ENCODE measurements around the gene MXD4.
A peak's percentile ranks its signal among the peaks of the same experiment; 100 is the strongest.

The MXD4 gene

DNA sequence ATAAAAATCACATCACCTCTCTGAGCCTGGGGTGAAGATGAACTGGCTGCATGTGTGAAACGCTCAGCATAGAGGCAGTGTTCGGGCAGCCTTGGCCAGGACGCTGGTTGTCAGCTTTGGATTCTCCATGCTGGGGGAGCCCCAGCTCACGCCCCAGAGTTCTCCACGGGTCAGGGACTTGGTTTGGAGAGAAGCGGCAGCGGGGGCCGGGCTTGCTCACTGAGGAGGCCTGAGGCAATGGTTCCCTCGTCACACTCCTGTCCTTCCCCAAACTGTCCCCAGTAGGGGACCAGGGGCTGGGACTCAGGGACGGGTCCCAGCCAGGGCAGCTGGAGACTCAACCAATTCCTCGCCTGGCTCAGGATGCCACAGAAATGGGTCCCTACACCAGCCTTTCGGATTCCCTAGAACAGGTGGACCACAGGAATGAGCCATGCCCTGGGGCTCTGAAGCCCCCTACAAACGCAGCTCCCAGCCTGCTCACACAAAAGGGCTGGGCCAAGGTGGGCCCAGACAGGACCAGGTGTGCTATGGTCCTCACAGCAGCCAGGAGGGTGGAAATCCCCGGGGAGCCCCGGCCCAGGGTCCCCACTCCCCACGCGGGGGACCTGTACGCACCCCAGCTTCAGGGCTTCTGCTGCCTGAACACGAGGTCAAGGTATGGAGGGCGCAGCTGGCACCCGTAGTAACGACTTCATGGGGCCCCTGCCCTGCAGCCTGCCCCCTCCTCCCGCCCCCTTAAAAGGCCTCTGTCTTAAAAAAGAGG, 1.4 kb downstream of the MXD4 start:
- Histone ChIP-seq H3K4me1 (ENCODE audit: insufficient read depth, low read length) (peaks cover 28% of the 10 kb centered on the region), H3K4me3 (ENCODE audit: low read length) (peak overlapping the region; percentile 71), H3K9me3 (ENCODE audit: low read length) (no peaks in the 10 kb centered on the region), H2AFZ (ENCODE audit: low read depth, low read length) (no peak overlapping the region), H3K36me3 (ENCODE audit: insufficient read depth, low read length) (peaks cover 36% of the 10 kb centered on the region), H3K27me3 (ENCODE audit: insufficient read depth, low read length) (no peaks in the 10 kb centered on the region)

DNA sequence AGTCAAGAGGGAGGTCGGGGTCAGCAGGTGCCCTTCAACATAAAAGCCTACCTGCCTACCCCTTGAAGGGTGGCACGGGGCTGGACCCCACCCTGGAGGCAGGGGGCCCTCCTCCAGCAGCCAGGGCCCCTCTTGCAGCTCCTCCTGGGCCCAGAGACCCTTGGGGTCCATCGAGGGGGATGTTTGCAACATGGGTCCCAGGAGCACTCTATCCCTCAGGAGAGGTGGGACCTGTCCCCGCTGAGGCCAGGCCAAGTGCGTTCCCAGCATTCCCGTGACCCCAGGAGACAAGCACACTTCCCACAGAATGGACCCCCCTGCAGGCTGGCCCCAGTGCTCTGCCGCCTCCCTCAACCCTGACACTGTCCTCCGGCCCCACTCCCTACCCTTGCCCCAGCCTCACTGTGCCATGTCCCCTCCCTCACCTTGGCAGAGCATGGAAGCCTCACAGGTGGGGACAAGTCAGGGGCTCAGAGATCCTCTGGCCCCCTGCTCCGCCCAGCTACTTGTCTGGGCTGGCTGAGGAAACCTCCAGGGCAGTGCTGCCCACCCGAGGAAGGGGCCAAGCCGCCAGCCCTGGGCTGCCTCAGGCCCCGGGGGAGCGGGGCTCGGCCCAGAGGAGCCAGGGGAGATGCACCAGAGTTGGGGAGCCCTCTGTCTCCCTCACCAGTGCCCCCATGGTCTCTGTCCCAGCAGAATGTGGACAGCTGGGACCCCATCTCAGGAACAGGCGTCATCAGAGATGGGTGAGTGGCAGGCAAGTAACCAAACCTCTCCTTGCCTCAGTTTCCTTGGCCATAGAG, 2.2 kb downstream of the MXD4 start:
- Histone ChIP-seq H2AFZ (ENCODE audit: low read depth, low read length) (no peak overlapping the region), H3K36me3 (ENCODE audit: insufficient read depth, low read length) (peaks cover 43% of the 10 kb centered on the region), H3K4me3 (ENCODE audit: low read length) (peak overlapping the region; percentile 71)

DNA sequence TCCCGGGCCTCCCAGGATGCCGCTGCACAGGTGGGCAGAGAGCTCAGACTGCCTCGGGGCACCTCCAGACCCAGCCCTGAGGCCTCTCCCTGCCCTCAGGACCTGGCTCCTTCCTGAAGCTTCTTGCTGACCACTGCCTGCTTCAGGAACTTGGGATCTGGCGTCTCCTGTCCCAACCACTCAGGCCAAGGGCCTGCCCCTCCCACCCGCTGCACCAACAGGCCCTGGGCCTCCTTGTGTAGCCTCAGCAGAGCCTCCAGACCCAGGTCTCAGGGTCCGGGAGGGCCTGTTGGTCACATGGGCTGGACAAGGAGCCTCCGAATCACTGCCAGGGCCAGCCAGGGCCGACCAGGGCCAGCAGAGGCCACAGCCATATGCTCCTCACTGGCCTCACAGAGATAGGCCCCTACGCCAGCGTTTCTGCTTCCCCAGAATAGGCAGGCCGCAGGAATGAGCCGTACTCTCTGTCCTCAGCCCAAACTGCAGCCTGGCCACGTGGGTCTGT, 2.8 kb downstream of the MXD4 start:
- Histone ChIP-seq H3K36me3 (ENCODE audit: insufficient read depth, low read length) (peaks cover 49% of the 10 kb centered on the region), H3K4me1 (ENCODE audit: insufficient read depth, low read length) (peaks cover 27% of the 10 kb centered on the region), H3K9me3 (ENCODE audit: low read length) (no peaks in the 10 kb centered on the region), H3K4me3 (ENCODE audit: low read length) (no peak overlapping the region), H2AFZ (ENCODE audit: low read depth, low read length) (no peak overlapping the region), H3K27me3 (ENCODE audit: insufficient read depth, low read length) (no peaks in the 10 kb centered on the region)

More for the DNA sequence above, 2.2 kb downstream of the MXD4 start:
- Histone ChIP-seq H3K9me3 (ENCODE audit: low read length) (no peaks in the 10 kb centered on the region), H3K27me3 (ENCODE audit: insufficient read depth, low read length) (no peaks in the 10 kb centered on the region), H3K4me1 (ENCODE audit: insufficient read depth, low read length) (peaks cover 28% of the 10 kb centered on the region)

DNA sequence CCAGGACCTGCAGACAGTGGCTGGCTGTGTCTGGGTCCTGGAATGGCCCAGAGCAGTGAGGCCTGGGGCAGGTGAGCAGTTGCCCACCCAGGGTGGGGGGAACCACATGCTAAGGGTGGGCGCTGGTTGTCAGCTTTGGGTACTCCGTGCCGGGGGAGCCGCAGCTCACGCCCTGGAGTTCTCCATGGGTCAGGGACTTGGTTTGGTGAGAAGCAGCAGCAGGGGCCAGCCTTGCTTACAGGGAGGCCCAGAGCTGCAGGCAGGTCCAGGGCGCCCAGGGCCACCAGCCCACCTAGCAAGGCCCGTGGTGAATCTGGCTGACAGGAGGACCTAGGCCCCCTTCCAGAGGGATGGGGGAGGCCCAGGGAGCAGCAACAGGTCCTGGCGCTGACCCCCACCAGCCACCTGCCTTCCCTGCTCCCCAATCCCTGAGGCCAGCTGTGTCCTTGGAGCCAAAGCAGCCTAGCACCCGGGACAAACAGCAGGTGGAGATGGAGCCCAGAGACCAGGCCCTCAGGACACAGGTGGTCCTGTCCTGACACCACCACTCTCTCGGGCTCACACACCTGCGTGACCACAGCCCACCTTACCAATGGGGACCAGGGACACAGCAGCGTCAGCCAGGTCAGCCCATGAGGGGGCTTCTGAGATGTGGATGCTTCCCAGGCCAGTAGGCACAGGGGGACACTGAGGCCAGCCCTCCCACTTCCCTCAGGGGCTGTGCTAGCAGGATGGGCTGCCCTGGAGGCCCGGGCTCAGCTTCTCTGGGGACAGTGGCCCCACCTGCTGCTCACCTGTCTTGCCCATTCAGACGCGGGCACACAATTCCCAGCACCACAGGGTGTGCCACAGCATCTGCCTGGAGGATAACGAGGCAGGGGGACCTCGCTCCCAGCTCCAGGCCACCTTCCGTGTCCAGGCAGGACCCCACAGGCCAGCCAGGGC, 3.5 kb downstream of the MXD4 start:
- no peak overlapping the region for H3K4me3 ChIP-seq (ENCODE audit: low read length)
- no peaks in the 10 kb centered on the region for H3K27me3 ChIP-seq (ENCODE audit: insufficient read depth, low read length)
- H3K36me3 ChIP-seq (ENCODE audit: insufficient read depth, low read length) = peaks cover 56% of the 10 kb centered on the region
- peaks cover 20% of the 10 kb centered on the region for H3K4me1 ChIP-seq (ENCODE audit: insufficient read depth, low read length)
- no peaks in the 10 kb centered on the region for H3K9me3 ChIP-seq (ENCODE audit: low read length)
- H2AFZ ChIP-seq (ENCODE audit: low read depth, low read length) = no peak overlapping the region

DNA sequence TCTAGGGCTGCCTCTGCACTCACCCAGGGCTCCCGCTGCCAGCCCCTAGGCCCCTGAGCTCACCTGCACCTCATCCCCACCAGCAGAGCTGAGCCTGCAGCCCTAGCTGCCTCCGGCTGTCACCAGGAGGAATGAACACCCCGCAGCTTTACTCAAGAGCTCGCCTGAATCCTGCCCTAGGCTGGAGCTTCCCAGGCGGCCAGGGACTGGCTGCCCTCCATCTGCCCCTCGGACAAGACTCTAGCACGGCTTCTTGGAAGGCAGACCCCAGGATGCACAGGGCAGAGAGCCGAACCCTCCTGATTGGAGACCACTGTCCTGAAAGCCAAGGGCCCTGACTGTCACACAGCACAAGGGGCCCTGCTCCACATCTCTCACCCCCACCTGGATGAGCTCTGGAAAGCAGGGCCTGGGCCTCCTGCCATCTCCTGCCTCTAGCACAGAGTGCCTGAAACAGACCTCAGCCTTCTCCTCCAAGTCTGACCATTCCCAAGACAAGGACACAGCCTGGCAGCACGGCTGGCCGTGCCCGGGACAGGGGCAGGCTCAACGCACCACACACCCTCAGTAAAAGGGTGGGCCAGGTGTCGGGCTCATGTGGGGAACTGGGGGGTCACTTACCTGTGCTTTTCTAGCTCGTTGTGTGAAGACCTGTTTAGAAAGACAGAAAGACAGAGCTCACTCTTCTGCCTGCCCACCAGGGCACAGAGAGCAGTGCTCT, 4.4 kb downstream of the MXD4 start:
- Histone ChIP-seq H3K9me3 (ENCODE audit: low read length) (no peaks in the 10 kb centered on the region), H3K27me3 (ENCODE audit: insufficient read depth, low read length) (no peaks in the 10 kb centered on the region), H2AFZ (ENCODE audit: low read depth, low read length) (no peak overlapping the region), H3K4me1 (ENCODE audit: insufficient read depth, low read length) (peaks cover 18% of the 10 kb centered on the region), H3K4me3 (ENCODE audit: low read length) (no peak overlapping the region), H3K36me3 (ENCODE audit: insufficient read depth, low read length) (peaks cover 63% of the 10 kb centered on the region)

DNA sequence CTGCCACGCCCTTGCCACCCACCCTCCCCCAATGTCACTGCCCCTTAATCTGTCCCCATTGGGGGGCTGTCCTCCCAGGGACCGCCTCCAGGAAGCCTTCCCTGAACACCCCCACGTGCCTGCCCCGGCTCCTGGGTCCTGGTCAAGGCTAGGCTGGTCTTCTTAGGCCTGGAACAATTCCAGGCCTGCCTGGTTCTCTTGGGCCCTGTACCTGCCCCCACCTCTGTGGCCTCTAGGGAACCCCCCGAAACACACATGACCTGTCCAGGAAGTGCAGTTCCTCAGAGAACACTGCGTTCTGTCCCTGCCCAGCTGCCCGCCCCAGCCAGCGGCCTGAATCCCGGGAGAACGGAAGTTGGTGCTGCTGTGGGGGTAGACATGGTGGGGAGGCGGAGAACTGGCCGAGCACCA, 5.1 kb downstream of the MXD4 start:
- Histone ChIP-seq H3K36me3 (ENCODE audit: insufficient read depth, low read length) (peaks cover 67% of the 10 kb centered on the region), H3K9me3 (ENCODE audit: low read length) (no peaks in the 10 kb centered on the region), H3K4me3 (ENCODE audit: low read length) (no peak overlapping the region), H3K4me1 (ENCODE audit: insufficient read depth, low read length) (peaks cover 18% of the 10 kb centered on the region), H2AFZ (ENCODE audit: low read depth, low read length) (no peak overlapping the region), H3K27me3 (ENCODE audit: insufficient read depth, low read length) (no peaks in the 10 kb centered on the region)

DNA sequence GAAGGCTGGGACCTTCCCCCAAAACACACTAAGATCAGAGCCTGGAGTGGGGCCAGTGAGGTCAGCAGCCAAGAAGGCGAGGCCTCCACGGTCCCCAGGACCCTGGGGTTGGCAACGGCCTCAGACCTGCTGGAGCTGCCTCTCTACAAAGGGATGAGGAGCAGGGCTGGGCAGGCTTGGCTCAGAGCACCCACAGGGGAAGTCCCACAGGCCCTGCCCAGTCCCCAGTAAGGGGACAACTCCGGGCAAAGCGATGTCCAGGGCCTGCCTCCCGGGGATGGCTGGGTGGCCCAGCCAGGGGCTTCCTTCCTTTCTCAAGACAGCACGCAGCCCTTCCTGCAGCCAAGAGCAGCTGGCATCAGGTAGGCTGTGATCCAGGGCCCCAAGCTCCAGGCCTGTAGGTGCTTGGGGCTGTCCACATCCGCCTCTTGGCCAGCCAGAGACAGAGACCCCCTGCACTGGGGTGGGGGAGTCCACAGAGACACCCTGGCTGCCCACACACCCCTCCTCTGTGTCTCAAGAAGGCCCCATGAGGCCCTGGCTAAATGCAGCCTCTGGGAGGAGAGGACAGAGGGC, 5.7 kb downstream of the MXD4 start:
- Histone ChIP-seq H2AFZ (ENCODE audit: low read depth, low read length) (no peak overlapping the region), H3K9me3 (ENCODE audit: low read length) (no peaks in the 10 kb centered on the region), H3K4me3 (ENCODE audit: low read length) (no peak overlapping the region), H3K36me3 (ENCODE audit: insufficient read depth, low read length) (peaks cover 71% of the 10 kb centered on the region), H3K4me1 (ENCODE audit: insufficient read depth, low read length) (peaks cover 18% of the 10 kb centered on the region), H3K27me3 (ENCODE audit: insufficient read depth, low read length) (no peaks in the 10 kb centered on the region)

DNA sequence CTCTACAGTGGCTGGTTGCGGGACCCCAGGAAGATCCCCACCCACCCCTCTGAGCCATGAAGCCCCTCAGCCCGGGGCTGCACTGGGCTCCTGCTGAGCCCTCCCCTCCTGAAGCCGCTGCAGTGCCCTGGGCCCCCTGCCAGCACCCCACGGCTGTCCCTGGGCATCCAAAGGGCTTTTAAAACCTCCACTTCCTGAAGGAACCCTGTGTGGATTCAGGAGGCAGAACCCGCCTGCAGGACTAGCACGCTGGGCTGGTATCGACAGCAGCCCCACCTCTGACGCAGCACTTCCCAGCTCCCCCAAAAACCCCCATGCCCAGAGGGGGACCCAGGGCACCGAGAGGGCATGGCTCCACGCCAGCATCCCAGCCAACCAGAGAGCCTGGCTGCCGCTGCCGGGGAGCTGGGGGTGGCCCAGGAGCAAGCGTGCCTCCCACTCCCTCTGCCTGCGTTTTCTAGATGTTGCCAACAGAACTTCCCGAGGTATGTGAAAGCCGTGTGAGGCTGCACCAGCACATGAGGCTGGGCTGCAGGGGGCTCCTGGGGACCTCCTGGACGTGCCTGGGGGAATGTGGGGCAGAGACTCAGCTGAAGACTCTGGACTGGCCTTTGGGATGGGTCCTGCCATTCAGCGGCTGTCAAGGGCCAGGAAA, 6.3 kb downstream of the MXD4 start:
- H2AFZ ChIP-seq (ENCODE audit: low read depth, low read length) = no peak overlapping the region
- no peak overlapping the region for H3K4me3 ChIP-seq (ENCODE audit: low read length)
- H3K4me1 ChIP-seq (ENCODE audit: insufficient read depth, low read length) = peaks cover 16% of the 10 kb centered on the region
- H3K9me3 ChIP-seq (ENCODE audit: low read length) = no peaks in the 10 kb centered on the region
- H3K27me3 ChIP-seq (ENCODE audit: insufficient read depth, low read length) = no peaks in the 10 kb centered on the region
- H3K36me3 ChIP-seq (ENCODE audit: insufficient read depth, low read length) = peaks cover 74% of the 10 kb centered on the region

DNA sequence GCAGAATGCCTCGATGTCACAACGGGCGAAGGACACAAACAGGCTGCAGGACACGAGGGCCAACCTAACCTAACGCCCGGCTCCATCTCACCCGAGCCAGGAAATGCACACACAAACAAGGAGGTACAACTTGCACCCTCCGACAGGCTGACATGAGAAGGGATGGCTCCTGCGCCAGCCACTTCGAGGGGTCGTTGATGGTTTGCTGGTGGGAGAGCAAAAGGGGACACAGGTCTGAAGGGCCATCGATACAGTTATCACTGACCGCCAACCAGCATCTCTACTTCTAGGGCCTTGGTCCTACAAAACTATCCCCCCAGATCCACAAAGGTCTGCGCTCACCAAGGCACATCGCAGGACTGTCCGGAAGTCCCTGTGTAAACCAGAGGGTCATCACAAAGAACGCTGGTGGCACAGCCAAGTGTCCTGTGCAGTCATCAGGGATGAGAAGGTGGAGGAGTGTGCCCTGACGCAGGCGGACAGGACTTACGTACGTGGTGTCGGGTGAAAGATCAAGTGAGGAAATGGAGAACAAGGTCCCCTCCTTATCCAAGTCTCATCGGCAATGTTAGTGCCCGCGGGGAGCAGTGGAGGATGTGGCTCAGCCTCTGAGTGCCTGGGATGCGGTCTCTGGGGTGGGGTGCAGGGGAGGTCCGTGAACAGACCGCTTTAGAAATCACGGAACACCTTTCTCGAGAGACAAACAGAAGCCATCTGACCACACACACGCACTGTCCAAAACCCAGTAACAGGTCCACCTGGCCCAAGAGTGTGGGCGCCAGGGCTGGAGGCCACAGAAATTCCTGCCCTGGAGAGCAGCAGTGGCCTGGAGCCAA, 7.0 kb downstream of the MXD4 start:
- no peak overlapping the region for H3K4me3 ChIP-seq (ENCODE audit: low read length)
- H3K4me1 ChIP-seq (ENCODE audit: insufficient read depth, low read length) = peaks cover 8% of the 10 kb centered on the region
- H2AFZ ChIP-seq (ENCODE audit: low read depth, low read length) = no peak overlapping the region
- no peaks in the 10 kb centered on the region for H3K27me3 ChIP-seq (ENCODE audit: insufficient read depth, low read length)
- H3K36me3 ChIP-seq (ENCODE audit: insufficient read depth, low read length) = peaks cover 75% of the 10 kb centered on the region
- H3K9me3 ChIP-seq (ENCODE audit: low read length) = no peaks in the 10 kb centered on the region

DNA sequence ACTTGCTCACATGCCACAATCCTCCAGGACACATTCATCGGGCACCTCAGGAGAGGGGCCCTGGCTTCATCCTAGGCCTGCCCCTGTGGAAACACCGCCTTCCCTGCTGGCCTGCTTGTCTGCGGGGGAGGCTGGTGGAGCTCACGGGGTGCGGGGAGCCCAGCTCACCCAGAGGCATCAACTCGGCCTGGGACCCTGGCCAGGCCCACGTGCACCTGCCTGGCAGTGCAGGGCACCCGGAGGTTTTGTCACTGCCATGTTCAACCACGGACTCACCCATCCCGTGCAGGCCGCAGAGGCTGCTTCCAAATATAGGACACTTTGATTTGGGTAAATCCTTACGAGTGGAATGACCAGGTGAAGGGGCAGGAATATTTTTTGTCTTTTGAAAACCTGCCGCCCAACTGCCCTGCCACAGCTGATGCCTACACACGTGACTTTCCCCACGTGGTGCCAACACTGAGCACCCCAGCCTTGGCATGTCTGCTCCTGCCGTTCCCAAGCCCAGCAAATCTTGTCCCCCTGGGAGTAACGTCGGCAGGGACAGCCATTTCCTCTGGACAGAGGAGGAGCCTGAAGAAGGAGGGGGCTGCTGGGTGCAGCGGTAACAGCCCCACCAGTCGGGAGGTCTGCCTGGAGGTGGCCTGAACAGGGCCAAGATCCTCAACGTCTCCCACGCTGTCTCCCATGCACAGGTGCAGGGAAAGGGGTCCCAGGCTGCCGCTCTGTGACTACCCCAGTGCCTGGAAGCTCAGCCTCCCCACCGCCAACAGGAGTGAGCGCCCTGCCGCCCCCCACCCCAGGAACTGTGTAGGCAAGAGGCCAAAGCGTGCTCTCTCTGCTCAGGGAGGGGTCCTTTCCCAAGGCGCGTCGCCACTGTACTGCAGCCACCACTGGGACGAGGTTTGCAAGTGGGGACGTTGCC, 8.5 kb downstream of the MXD4 start:
- H3K4me1 ChIP-seq (ENCODE audit: insufficient read depth, low read length) = no peaks in the 10 kb centered on the region
- H3K27me3 ChIP-seq (ENCODE audit: insufficient read depth, low read length) = no peaks in the 10 kb centered on the region
- no peaks in the 10 kb centered on the region for H3K9me3 ChIP-seq (ENCODE audit: low read length)
- H3K4me3 ChIP-seq (ENCODE audit: low read length) = no peak overlapping the region
- H3K36me3 ChIP-seq (ENCODE audit: insufficient read depth, low read length) = peaks cover 75% of the 10 kb centered on the region
- H2AFZ ChIP-seq (ENCODE audit: low read depth, low read length) = no peak overlapping the region
